Epithelial cell of esophagus (primary cell): Measurements from ENCODE around the gene IPCEF1.

Source experiments
- DNase-seq: peaks from one replicate; pipeline ENCODE4 v3.0.0; 2010; ENCODE audit warnings: low read depth
- H3K4me3 ChIP-seq: 2 replicates; pipeline ENCODE4 v1.5.1; 2011; ENCODE audit warnings: mild to moderate bottlenecking, low read length, control low read depth
- TF ChIP-seq, protein P1 (sequence below): IDR thresholded peaks from 2 replicates; pipeline ENCODE4 v1.5.1; 2011; ENCODE audit warnings: low read depth, mild to moderate bottlenecking, low read length, control low read depth, inconsistent platforms; ENCODE audit not compliant: insufficient read depth; ENCODE audit errors: missing control alignments

The IPCEF1 gene

DNA sequence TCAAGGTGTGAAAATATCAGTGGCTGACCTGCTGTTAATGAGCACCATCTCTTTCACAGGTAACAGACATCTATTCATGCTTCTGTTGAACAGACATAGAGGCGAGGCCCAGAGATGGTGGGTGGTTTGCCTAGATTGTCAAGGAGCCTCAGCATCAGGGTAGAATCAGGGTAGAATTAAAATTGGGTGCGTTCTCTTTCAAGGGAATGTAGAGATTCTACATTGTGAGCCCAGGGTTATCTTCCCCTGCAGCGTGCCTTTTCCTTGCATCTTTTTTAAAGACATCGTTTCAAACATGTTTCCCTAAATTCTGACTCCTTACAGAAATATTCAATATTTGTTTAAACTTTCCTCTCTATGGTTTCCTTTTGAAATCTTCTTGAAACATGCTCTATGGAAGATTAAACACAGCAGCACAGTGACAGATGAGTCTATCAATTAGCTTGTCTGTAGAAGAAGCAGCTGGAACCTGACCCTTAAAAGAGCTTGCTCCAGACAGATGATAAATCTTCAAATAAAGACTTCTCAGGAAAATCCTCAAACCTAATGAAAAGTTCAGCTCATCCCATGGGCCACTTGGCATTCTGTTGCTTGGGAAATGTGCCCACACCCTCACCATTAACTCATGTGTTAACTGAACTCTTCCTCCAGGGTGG, 119.8 kb downstream of the IPCEF1 start:
- no peak overlapping the region for H3K4me3 ChIP-seq
- TF ChIP-seq, protein P1, sequence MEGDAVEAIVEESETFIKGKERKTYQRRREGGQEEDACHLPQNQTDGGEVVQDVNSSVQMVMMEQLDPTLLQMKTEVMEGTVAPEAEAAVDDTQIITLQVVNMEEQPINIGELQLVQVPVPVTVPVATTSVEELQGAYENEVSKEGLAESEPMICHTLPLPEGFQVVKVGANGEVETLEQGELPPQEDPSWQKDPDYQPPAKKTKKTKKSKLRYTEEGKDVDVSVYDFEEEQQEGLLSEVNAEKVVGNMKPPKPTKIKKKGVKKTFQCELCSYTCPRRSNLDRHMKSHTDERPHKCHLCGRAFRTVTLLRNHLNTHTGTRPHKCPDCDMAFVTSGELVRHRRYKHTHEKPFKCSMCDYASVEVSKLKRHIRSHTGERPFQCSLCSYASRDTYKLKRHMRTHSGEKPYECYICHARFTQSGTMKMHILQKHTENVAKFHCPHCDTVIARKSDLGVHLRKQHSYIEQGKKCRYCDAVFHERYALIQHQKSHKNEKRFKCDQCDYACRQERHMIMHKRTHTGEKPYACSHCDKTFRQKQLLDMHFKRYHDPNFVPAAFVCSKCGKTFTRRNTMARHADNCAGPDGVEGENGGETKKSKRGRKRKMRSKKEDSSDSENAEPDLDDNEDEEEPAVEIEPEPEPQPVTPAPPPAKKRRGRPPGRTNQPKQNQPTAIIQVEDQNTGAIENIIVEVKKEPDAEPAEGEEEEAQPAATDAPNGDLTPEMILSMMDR, result no peak
- DNase-seq, result no peak

DNA sequence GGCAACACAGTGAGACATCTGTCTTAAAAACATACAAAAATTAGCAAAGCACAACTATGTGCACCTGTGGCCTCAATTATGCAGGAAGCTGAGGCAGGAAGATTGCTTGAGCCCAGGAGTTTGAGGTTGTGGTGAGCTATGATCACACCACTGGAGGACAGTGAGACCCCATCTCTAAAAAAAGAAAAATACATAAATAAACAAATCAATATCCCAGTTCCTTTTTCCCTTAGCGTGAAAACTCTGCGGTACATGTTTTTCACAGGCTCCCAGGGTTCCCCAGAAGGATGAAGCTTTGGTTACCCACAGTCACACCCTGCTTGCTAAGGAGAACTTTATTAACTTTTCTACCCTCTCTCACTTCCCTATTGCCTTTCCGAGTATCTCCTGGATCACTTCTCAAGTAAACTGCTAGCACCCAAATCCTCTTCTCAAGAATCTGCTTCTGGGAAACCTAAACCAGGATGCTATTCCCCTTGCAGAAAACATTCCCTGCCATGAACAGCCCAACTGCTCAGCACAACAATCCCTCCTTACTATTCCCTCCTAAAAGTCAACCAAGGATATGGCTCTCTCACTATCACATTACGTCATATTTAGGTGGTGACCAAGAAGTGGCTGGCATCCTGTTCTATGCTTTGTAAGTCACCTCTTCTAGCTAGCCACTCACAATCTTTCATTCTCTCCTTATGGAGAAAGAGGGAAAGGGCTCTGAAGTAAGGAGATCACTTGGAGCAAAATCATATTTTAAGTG, 122.4 kb downstream of the IPCEF1 start:
- TF ChIP-seq, protein P1, result no peak
- H3K4me3 ChIP-seq, result no peak overlapping the region
- no peak for DNase-seq

DNA sequence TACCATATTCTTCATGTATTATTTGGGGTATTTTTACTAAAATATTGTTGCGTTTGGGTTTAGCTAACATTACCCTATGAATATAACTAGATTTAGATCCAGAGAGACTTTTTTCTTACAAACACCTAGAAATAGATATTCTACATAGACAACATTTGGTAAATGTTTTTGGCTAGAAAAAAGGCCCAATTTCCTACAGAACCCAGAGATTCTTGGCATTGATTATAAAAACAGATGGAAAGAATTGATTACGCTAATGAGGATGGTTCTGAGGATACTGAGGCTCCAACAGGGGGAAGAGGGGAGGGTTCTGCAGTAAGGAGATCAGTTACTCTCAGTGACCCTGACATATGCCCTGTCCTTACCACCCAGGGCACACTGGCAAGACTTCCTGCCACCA, 123.2 kb downstream of the IPCEF1 start:
- DNase-seq, result no peak

DNA sequence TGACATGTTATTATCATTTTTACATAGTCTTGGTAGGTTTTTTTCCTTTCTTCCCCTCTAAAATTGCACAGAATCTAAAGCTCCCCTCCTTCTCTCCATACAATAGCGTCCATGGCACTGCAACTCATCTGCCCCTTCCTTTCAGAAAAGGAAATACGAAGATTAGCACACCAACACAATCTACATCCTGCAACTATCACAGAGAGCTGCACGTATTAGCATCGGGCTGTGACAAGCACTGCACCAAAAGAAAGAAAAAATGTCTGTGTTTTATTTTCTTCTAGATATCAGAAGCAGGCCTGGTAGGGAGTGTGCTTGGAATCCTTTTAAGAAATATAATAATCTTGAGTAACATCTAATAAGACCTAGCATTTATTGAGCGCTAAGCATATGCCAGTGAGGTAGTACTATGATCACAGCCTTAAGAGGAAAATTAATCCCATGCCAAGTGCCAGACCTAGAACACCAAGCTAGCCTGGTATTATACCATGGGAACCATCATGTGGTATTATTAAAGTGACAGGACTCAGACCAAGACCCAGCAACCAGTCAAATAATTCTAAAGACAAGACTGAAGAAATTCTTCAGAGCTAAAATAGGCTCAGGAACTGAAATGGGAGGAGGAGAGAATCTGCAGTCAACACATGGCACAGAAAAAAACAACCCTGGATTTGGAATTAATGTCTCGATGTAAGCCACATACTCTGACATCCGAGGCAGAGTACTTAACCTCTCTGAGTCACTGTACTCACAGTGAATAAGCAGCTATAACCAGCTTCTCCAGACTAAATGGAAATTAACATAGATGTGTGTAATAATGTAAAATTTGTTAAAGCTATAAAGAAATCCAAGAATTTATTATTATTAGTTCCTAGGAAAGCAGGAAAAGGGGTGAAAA, 124.3 kb downstream of the IPCEF1 start:
- TF ChIP-seq, protein P1, result no peak
- no peak overlapping the region for H3K4me3 ChIP-seq
- DNase-seq, result peak; percentile 59

More for the DNA sequence above, 123.2 kb downstream of the IPCEF1 start:
- TF ChIP-seq, protein P1, result no peak
- H3K4me3 ChIP-seq, result no peak overlapping the region

DNA sequence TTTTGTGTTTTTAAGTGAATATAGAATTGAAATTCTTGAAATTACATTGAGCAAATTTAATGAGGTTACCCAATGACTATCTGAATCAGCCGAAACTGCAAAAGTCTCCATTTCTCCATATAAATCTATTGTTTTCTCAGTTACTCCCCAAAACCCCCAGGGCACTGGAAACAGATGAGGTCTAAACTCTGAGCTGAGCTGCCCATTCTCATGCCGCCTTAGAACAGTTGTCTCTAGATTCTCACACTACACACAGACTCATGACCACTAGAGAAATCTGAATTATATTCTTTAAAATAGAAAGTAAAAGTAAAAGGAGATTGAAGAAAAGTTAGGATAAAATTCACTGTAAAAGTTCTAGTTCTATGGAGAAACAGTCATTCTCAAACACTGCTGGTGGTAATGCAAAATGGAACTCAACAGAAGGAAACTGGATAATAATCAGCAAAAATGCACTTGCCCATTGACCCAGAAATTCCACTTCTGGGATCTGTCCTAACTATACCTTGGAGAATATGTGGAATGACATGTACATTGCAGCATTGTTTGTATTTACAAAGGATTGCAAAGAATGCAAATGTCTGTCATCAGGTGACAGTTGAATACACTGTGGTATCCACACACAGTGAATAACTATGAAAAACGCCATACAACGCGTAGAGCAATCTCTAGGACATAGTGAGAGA, 125.5 kb downstream of the IPCEF1 start:
- TF ChIP-seq, protein P1, result no peak
- no peak for DNase-seq
- no peak overlapping the region for H3K4me3 ChIP-seq

DNA sequence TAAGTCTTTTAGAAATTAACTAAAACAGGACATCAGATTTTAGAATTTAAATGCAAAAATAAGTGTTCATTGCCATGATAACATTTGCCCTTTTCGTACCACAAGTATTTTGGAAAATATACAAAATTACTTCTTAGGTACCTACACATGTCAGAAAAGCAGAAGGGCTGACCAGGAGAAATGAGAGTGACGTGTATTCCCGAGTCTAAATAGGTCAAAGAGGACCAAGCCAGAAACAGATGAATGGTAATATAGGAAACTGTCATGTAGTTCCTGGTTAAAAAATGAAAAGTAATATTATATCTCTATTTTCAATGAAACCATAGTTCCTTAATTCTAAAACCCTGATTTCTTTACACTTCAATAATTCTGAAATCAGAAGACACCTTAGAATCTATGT, 126.2 kb downstream of the IPCEF1 start:
- no peak overlapping the region for H3K4me3 ChIP-seq

More for the DNA sequence above, 126.2 kb downstream of the IPCEF1 start:
- no peak for DNase-seq
- TF ChIP-seq, protein P1, result no peak
